ENCODE results near the gene ZNF681.
"Not testable (repeated sequence)": the region's sequence is repeated elsewhere in the genome, so short reads cannot be mapped to it uniquely, and the experiment has no call there.

The ZNF681 gene

GRCh38 chr19:23716792-23717191 lies 41.9 kb downstream of the ZNF681 start:
- Mint-ChIP-seq H3K4me1 (peaks cover 6% of the 10 kb centered on the region), H3K27me3 (peaks cover 13% of the 10 kb centered on the region), H3K9me3 (no peaks in the 10 kb centered on the region), H3K27ac (ENCODE audit: low read depth) (no peak overlapping the region), H3K36me3 (ENCODE audit: insufficient read depth) (peaks cover 2% of the 10 kb centered on the region), H3K4me3 (no peak overlapping the region)
- DNase-seq (ENCODE audit: low spot score in 2 of 2) (no peak), ATAC-seq (replicated peaks; ENCODE audit: extremely low read depth, poor library complexity, severe bottlenecking) (no peak)

- Mint-ChIP-seq H3K27ac (ENCODE audit: low read depth) (no peak overlapping the region), H3K4me3 (no peak overlapping the region), H3K4me1 (no peaks in the 10 kb centered on the region), H3K9me3 (no peaks in the 10 kb centered on the region), H3K27me3 (no peaks in the 10 kb centered on the region), H3K36me3 (ENCODE audit: insufficient read depth) (no peaks in the 10 kb centered on the region)
- ATAC-seq (replicated peaks; ENCODE audit: extremely low read depth, poor library complexity, severe bottlenecking): no peak
- DNase-seq (ENCODE audit: low spot score in 2 of 2): no peak
Observed at GRCh38 chr19:23709347-23709746, 49.3 kb downstream of the ZNF681 start.

DNA sequence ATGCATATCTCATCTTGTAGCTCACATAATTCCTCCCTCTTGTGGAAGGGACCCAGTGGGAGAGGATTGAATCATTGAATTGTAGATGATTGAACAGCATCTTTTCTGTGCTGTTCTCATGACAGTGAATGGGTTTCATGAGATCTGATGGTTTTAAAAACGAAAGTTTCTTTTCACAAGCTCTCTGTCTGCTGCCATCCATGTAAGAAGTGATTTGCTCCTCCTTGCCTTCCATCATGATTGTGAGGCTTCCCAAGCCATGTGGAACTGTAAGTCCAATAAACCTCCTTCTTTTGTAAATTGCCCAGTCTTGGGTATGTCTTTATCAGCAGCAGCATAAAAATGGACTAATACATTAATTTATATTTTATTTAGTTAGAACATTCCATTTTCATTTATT lies 52.0 kb downstream of the ZNF681 start:
- H3K36me3 Mint-ChIP-seq (ENCODE audit: insufficient read depth): no peaks in the 10 kb centered on the region
- H3K27ac Mint-ChIP-seq (ENCODE audit: low read depth): no peak overlapping the region
- H3K4me3 Mint-ChIP-seq: no peak overlapping the region
- DNase-seq (ENCODE audit: low spot score in 2 of 2) (no peak), ATAC-seq (replicated peaks; ENCODE audit: extremely low read depth, poor library complexity, severe bottlenecking) (no peak)
- H3K27me3 Mint-ChIP-seq: peaks cover 13% of the 10 kb centered on the region
- H3K9me3 Mint-ChIP-seq: no peaks in the 10 kb centered on the region
- no peaks in the 10 kb centered on the region for H3K4me1 Mint-ChIP-seq

GRCh38 chr19:23699521-23699860 lies 59.2 kb downstream of the ZNF681 start:
- no peak overlapping the region for H3K4me3 Mint-ChIP-seq
- no peaks in the 10 kb centered on the region for H3K36me3 Mint-ChIP-seq (ENCODE audit: insufficient read depth)
- no peak for DNase-seq (ENCODE audit: low spot score in 2 of 2)
- ATAC-seq (replicated peaks; ENCODE audit: extremely low read depth, poor library complexity, severe bottlenecking): no peak
- H3K27ac Mint-ChIP-seq (ENCODE audit: low read depth): no peak overlapping the region
- no peaks in the 10 kb centered on the region for H3K9me3 Mint-ChIP-seq
- no peaks in the 10 kb centered on the region for H3K4me1 Mint-ChIP-seq
- peaks cover 13% of the 10 kb centered on the region for H3K27me3 Mint-ChIP-seq

DNA sequence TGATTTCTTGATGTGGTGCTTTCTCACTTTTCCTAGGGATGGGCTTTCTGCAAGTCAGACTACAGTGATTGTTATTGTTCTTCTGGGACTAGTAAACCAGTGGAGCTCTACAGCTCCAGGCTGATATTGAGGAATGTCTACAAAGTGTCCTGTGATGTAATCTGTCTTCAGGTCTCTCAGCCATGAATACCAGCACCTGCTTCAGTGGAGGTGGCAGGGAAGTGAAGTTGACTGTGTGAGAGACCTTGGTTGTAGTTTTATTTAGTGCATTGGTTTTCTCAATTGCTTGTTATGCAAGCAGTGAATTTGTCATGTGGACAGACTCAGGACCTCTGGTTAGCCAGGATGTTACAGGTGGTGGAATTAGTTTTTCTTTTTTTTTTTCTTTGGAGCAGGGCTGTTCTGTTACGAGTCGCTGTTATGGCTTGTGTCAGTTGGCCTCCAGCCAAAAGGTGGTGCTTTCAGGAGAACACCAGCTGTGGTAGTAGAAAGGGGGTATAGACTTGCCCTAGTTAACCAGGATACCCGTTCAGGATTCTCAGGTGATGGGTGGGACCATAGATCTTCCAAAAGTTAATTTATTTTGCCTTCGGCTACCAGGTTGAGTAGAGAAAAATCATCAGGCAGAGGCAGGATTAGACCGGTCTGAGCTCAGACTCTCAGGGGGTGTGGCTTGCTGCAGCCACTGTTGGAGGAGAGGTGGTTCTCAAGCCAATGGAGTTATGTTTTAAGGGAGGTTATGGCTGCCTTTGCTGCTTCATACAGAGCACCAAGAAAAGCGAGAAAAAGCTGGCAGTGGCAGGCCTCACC lies 59.8 kb downstream of the ZNF681 start:
- H3K4me3 Mint-ChIP-seq: no peak overlapping the region
- DNase-seq (ENCODE audit: low spot score in 2 of 2) (no peak), ATAC-seq (replicated peaks; ENCODE audit: extremely low read depth, poor library complexity, severe bottlenecking) (no peak)
- H3K4me1 Mint-ChIP-seq: no peaks in the 10 kb centered on the region
- H3K27me3 Mint-ChIP-seq: peaks cover 13% of the 10 kb centered on the region
- H3K9me3 Mint-ChIP-seq: no peaks in the 10 kb centered on the region
- no peaks in the 10 kb centered on the region for H3K36me3 Mint-ChIP-seq (ENCODE audit: insufficient read depth)
- no peak overlapping the region for H3K27ac Mint-ChIP-seq (ENCODE audit: low read depth)

GRCh38 chr19:23692937-23693336 lies 65.8 kb downstream of the ZNF681 start:
- H3K27me3 Mint-ChIP-seq; DNase-seq (ENCODE audit: low spot score in 2 of 2); H3K27ac Mint-ChIP-seq (ENCODE audit: low read depth); H3K4me3 Mint-ChIP-seq; H3K9me3 Mint-ChIP-seq; H3K36me3 Mint-ChIP-seq (ENCODE audit: insufficient read depth); H3K4me1 Mint-ChIP-seq; ATAC-seq (replicated peaks; ENCODE audit: extremely low read depth, poor library complexity, severe bottlenecking): not testable (repeated sequence)

All from central memory CD8-positive, alpha-beta T cell (primary cell).